Endothelial cell of umbilical vein (primary cell): ENCODE measurements around the gene RPL41.

Source experiments
- MYC ChIP-seq: IDR thresholded peaks from one replicate; pipeline ENCODE4 v1.6.1; 2011; ENCODE audit warnings: mild to moderate bottlenecking, low read depth, low read length
- POLR2AphosphoS5 ChIP-seq: IDR thresholded peaks from 2 replicates; pipeline ENCODE4 v1.6.1; 2012; ENCODE audit warnings: low read depth, mild to moderate bottlenecking, control low read depth, low read length, moderate library complexity; ENCODE audit not compliant: insufficient read depth
- TF ChIP-seq, protein P1 (sequence below), 2 donors: IDR thresholded peaks; 1 replicate in 1 of 2; 2 replicates in 1 of 2; pipeline ENCODE4 v1.5.1; 2011; ENCODE audit warnings: low read length in 2 of 2, mild to moderate bottlenecking in 2 of 2, moderate library complexity in 2 of 2, control low read depth in 1 of 2, inconsistent platforms in 1 of 2, low read depth in 1 of 2; ENCODE audit not compliant: insufficient read depth in 1 of 2; ENCODE audit errors: extremely low read depth in 1 of 2

- TF ChIP-seq MYC (no peak), POLR2AphosphoS5 (no peak)
- TF ChIP-seq, protein P1, sequence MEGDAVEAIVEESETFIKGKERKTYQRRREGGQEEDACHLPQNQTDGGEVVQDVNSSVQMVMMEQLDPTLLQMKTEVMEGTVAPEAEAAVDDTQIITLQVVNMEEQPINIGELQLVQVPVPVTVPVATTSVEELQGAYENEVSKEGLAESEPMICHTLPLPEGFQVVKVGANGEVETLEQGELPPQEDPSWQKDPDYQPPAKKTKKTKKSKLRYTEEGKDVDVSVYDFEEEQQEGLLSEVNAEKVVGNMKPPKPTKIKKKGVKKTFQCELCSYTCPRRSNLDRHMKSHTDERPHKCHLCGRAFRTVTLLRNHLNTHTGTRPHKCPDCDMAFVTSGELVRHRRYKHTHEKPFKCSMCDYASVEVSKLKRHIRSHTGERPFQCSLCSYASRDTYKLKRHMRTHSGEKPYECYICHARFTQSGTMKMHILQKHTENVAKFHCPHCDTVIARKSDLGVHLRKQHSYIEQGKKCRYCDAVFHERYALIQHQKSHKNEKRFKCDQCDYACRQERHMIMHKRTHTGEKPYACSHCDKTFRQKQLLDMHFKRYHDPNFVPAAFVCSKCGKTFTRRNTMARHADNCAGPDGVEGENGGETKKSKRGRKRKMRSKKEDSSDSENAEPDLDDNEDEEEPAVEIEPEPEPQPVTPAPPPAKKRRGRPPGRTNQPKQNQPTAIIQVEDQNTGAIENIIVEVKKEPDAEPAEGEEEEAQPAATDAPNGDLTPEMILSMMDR (IDR thresholded peaks at IDR 0.05; ENCODE audit: extremely low read depth in 1 of 2, insufficient read depth in 1 of 2, low read depth in 1 of 2, low read length in 2 of 2): no peak
Measured at GRCh38 chr12:56099787-56100186, 16.6 kb upstream of the RPL41 start.
